Testis (tissue), 2 donors: ENCODE measurements around the gene ACAN.

ENCODE experiments used
- CTCF ChIP-seq, 3 experiments: fragments of 450-650 bp in 2 of 3; fragments of 200-600 bp in 1 of 3; sonication (generic) in 1 of 3; IDR thresholded peaks; one replicate each; pipeline ENCODE4 v1.5.1; 2016 to 2019; ENCODE audit warnings: antibody characterized with exemption in 3 of 3, mild to moderate bottlenecking in 2 of 3, moderate library complexity in 1 of 3
- POLR2A ChIP-seq: fragments of 450-650 bp; IDR thresholded peaks from one replicate; pipeline ENCODE4 v1.6.1; 2017; ENCODE audit warnings: antibody characterized with exemption, mild to moderate bottlenecking, moderate library complexity

GRCh38 chr15:88896333-88897033, 93.2 kb downstream of the ACAN start:
- no peak for TF ChIP-seq CTCF (IDR thresholded peaks at IDR 0.05)
- no peak for TF ChIP-seq POLR2A
